GM12872 (cell line): Measurements from ENCODE around the gene LIFR.

Experiments
- TF ChIP-seq, protein P1 (sequence below): IDR thresholded peaks from 3 replicates; pipeline ENCODE4 v1.5.1; 2011; ENCODE audit warnings: low read depth, mild to moderate bottlenecking, low read length, moderate library complexity; ENCODE audit not compliant: insufficient read depth

The LIFR gene

DNA sequence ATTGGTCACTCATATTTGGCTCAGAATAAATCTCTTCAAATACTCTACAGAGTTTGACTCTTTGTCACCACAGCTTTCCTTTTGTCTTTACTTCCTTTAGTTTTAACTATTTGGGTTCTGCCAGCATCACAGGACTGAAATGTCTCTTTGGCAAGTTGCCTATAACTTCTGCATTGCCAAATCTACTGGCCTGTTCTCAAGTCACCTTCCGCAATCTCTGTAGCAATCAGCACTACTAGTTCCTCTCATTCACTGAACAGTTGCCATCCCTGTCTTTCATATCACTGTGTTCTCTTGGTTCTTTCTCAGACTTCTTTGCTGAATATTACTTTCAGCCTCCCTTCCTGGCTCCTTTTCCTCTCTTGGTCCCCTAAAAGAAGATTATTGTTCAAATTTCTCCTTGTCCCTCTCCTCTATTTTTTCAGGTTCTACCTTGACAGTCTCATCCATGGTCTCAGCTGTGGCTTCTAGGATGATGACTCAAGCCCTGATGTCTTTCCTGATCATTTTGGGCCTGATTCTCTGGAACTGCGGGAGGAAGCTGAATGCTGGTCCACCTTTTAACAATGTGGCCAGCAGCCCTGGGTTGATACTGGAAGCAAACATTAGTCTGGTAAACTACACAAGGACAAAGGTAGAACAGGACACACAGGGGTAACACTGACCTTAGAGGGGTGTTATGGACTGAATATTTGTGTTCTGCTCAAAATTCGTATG, 44.0 kb upstream of the LIFR start:
- TF ChIP-seq, protein P1, sequence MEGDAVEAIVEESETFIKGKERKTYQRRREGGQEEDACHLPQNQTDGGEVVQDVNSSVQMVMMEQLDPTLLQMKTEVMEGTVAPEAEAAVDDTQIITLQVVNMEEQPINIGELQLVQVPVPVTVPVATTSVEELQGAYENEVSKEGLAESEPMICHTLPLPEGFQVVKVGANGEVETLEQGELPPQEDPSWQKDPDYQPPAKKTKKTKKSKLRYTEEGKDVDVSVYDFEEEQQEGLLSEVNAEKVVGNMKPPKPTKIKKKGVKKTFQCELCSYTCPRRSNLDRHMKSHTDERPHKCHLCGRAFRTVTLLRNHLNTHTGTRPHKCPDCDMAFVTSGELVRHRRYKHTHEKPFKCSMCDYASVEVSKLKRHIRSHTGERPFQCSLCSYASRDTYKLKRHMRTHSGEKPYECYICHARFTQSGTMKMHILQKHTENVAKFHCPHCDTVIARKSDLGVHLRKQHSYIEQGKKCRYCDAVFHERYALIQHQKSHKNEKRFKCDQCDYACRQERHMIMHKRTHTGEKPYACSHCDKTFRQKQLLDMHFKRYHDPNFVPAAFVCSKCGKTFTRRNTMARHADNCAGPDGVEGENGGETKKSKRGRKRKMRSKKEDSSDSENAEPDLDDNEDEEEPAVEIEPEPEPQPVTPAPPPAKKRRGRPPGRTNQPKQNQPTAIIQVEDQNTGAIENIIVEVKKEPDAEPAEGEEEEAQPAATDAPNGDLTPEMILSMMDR = no peak

DNA sequence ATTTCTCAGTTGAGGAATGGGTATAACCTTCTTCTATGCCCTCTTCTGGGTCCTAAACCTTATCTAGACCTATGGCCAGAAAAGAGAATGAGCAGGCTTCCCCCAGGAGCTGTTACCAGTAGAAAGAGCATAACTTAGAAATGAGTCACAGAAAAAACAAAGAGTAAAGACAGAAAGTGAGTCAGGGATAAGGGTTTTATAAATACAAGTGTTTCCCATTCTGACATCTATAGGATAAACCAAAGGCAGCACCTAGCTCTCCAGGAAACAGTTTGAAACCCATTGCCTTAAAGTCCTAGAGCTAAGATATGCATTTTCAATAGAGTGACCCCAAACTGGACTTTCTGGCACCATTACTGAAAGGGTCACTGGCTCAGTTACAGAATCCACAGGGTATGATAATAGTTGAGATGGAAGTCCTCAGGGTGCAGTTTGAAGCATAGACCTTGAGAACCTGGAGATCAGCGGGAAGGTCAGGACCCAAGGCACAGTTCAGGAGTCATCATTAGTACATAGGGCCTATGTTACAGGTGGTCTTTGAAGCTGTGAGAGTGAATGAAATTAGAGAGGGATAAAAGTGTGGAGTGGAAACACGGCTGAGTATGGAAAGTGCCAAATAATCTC, 42.7 kb upstream of the LIFR start:
- TF ChIP-seq, protein P1 = no peak

DNA sequence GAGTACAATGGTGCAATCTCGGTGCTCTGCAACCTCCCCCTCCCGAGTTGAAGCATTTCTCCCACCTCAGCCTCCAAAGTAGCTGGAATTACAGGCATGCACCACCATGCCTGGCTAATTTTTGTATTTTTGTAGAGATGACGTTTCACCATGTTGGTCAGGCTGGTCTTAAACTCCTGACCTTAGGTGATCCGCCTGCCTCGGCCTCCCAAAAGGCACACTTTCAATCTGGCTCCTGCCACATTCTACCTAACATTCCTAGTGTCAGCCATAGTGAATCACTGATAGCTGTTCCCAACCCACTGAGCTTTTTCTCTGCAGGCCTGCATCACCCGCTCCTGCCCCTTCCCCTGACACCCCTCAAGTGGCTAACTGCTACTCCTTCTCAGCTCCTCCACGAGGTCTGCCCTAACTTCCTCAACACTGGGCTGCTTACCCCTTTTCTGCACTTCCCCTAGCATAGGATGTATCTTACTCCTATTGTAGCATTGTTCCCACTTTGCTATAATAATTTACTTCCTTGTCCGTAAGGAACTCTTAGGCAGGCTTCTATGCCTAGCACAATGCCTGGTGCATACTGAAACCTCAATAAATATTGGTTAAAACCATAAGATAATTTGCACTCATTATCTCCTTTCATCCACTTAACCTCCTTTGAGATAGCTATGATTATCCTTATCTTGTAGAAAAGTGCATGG, 42.0 kb upstream of the LIFR start:
- TF ChIP-seq, protein P1 = no peak

DNA sequence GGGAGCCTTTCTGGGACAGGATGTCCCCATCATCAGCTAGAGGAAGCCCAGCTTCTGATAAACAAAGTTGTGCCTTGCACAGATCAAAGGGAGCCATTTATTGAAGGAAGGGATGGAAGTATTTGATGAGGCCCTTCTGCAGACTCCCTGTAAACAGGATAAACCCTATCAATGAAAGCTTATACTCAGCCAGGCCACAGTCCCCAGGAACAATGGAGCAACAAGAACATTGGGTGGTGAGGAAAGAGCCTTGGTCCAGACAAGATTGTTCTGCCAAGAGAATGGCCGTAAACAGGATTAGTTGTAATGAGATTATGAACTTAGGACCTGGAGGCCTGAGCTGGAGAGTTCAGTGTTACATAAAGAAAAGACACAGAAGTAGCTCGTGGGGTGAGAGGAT, 40.5 kb upstream of the LIFR start:
- TF ChIP-seq, protein P1 = no peak

DNA sequence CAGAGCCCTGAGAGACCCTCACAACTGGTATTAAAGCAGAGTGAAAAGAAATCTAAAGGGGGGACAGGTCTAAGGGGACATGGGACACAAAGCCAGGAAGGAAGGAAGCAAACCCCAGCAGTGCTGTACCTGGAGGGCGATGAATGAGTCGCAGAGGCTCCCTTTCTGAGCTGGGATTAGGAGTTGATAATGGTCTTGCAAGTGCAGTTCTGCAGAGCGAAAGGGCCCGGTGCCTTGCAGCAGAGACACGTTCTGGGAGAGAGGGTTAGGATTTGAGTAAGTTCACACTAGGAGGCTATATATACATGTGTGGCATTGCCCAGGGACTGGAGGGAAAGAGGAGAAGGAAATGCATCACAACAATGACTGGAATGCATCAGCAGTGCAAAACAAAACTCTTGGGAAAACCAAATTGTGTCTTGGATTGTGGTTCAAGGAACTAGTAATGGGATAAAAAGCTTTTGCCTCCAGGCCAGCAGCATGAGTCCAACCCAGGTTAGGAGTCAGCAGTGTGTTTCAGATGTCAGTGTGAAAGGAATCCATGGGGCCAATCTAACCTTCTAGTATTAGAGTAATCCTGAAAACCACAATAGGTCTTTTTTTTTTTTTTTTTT, 38.8 kb upstream of the LIFR start:
- TF ChIP-seq, protein P1 = no peak

DNA sequence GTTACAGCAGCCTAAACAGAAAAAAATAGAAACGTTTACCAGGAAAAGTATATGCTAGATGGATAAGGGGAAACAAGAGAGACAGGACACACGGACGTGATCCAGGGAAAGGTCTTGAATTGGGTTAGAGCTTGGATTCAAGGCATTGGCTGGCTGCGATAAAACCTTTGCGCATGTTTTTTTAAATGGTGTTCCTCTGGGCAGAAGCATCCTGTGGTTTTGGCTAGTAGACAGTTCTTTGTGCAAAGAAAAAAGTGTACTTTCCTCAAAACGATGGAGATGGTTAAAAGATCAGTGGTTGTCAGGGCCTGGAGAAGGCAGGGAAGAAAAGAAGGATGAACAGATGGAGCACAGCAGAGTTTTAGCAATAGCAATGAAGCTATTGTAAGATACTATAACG, 37.5 kb upstream of the LIFR start:
- TF ChIP-seq, protein P1 = no peak

DNA sequence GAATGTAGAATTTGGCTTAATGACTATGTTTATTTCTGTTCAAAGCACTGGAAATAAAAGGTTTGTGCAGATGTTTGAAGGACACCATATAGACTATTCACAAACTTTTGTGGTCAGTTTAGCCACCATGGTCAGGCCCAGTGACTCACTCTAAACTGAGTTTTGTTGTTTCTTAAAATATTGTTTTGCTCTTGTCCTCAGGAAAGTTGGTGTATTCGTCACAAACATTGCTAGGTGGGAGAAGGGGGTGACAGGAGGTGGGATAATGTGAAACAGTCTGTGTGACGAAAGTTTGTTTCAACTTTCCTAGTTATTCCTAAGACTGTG, 35.0 kb upstream of the LIFR start:
- TF ChIP-seq, protein P1 = no peak
